Measurements from ENCODE around the gene DLL4. TPM values are rescaled to one million over a fixed set of nuclear protein-coding genes. Genes with fewer than 3 reads are reported as not detected.

The DLL4 gene
- total RNA-seq, 1 donor from 2014 or later: 0.69 TPM

- H3K4me3 ChIP-seq (ENCODE audit: low read depth, low read length): no peak overlapping the region
- no peak for DNase-seq (ENCODE audit: low read depth)
- no peak for TF ChIP-seq CTCF (conservative IDR thresholded peaks at IDR 0.05; ENCODE audit: low read depth, low read length)
These were observed 53.7 kb downstream of the DLL4 start for GRCh38 chr15:40982855-40983254.

GRCh38 chr15:40984406-40984805, 55.3 kb downstream of the DLL4 start:
- H3K4me3 ChIP-seq (ENCODE audit: low read depth, low read length): no peak overlapping the region
- TF ChIP-seq CTCF (conservative IDR thresholded peaks at IDR 0.05; ENCODE audit: low read depth, low read length): no peak
- DNase-seq (ENCODE audit: low read depth): no peak

GRCh38 chr15:40984964-40985363, 55.8 kb downstream of the DLL4 start:
- TF ChIP-seq CTCF (conservative IDR thresholded peaks at IDR 0.05; ENCODE audit: low read depth, low read length): no peak
- H3K4me3 ChIP-seq (ENCODE audit: low read depth, low read length): no peak overlapping the region
- DNase-seq (ENCODE audit: low read depth): no peak

- TF ChIP-seq CTCF (conservative IDR thresholded peaks at IDR 0.05; ENCODE audit: low read depth, low read length): no peak
- H3K4me3 ChIP-seq (ENCODE audit: low read depth, low read length): no peak overlapping the region
- DNase-seq (ENCODE audit: low read depth): no peak
These were observed 56.6 kb downstream of the DLL4 start for GRCh38 chr15:40985541-40986330.

GRCh38 chr15:40986820-40987219, 57.7 kb downstream of the DLL4 start:
- no peak for DNase-seq (ENCODE audit: low read depth)
- TF ChIP-seq CTCF (conservative IDR thresholded peaks at IDR 0.05; ENCODE audit: low read depth, low read length): no peak
- no peak overlapping the region for H3K4me3 ChIP-seq (ENCODE audit: low read depth, low read length)

GRCh38 chr15:40988156-40988555, 59.0 kb downstream of the DLL4 start:
- no peak for DNase-seq (ENCODE audit: low read depth)
- no peak overlapping the region for H3K4me3 ChIP-seq (ENCODE audit: low read depth, low read length)
- TF ChIP-seq CTCF (conservative IDR thresholded peaks at IDR 0.05; ENCODE audit: low read depth, low read length): no peak

Other genes starting within 250 kb of the DLL4 start
- gene RAD51, start 234.2 kb upstream of the DLL4 start, total RNA-seq: 19.5 and 20.8 TPM in 2 replicates
- gene RMDN3, start 174.1 kb upstream of the DLL4 start, total RNA-seq: 20.6 and 25.4 TPM in 2 replicates
- gene GCHFR, start 165.3 kb upstream of the DLL4 start, total RNA-seq: 87.2 and 113 TPM in 2 replicates
- 0.63 and 2.7 TPM in 2 replicates for gene C15orf62, start 159.4 kb upstream of the DLL4 start, total RNA-seq
- 30.0 and 34.8 TPM in 2 replicates for gene ZFYVE19, start 122.3 kb upstream of the DLL4 start, total RNA-seq
- gene DNAJC17, start 121.9 kb upstream of the DLL4 start, total RNA-seq: 21.7 and 43.2 TPM in 2 replicates
- gene PPP1R14D, start 100.6 kb upstream of the DLL4 start, total RNA-seq: not detected in 2 replicates
- gene SPINT1, start 85.3 kb upstream of the DLL4 start, total RNA-seq: 159 and 319 TPM in 2 replicates
- gene RHOV, start 55.1 kb upstream of the DLL4 start, total RNA-seq: 1.7 and 3.1 TPM in 2 replicates
- gene VPS18, start 34.9 kb upstream of the DLL4 start, total RNA-seq: 27.2 and 35.4 TPM in 2 replicates
- 14.3 and 23.8 TPM in 2 replicates for gene CHAC1, start 24.1 kb downstream of the DLL4 start, total RNA-seq
- gene INO80, start 186.9 kb downstream of the DLL4 start, total RNA-seq: 27.3 and 33.8 TPM in 2 replicates

Data from epithelial cell of proximal tubule (primary cell).